GM12878 (cell line): ENCODE data around the gene PHLDB1.

Source experiments
- MEF2A ChIP-seq: IDR thresholded peaks from 2 replicates; pipeline ENCODE4 v1.6.1; 2011; ENCODE audit warnings: low read depth, mild to moderate bottlenecking, low read length, moderate library complexity; ENCODE audit not compliant: insufficient read depth
- MYC ChIP-seq: IDR thresholded peaks from 2 replicates; pipeline ENCODE4 v1.6.1; 2011; ENCODE audit warnings: mild to moderate bottlenecking, low read length, moderate library complexity, inconsistent platforms; ENCODE audit not compliant: insufficient read depth, insufficient replicate concordance, insufficient read length, severe bottlenecking
- TCF12 ChIP-seq: IDR thresholded peaks from 2 replicates; pipeline ENCODE4 v1.6.1; 2011; ENCODE audit warnings: low read depth, mild to moderate bottlenecking, low read length
- TF ChIP-seq, protein P1 (sequence below), 3 experiments: IDR thresholded peaks in 2 of 3; conservative IDR thresholded peaks in 1 of 3; 2 replicates each; pipeline ENCODE4 v1.5.1; 2011; ENCODE audit warnings: low read depth in 3 of 3, low read length in 3 of 3, mild to moderate bottlenecking in 3 of 3, control low read depth in 2 of 3, moderate library complexity in 2 of 3, inconsistent platforms in 1 of 3, mixed read lengths in 1 of 3; ENCODE audit not compliant: control insufficient read depth in 2 of 3, insufficient read depth in 1 of 3; ENCODE audit errors: extremely low read depth in 1 of 3
- TF ChIP-seq, protein P2 (sequence below): IDR thresholded peaks from 2 replicates; pipeline ENCODE4 v1.6.1; 2012; ENCODE audit warnings: low read depth, low read length, improper control_type of control experiment

DNA sequence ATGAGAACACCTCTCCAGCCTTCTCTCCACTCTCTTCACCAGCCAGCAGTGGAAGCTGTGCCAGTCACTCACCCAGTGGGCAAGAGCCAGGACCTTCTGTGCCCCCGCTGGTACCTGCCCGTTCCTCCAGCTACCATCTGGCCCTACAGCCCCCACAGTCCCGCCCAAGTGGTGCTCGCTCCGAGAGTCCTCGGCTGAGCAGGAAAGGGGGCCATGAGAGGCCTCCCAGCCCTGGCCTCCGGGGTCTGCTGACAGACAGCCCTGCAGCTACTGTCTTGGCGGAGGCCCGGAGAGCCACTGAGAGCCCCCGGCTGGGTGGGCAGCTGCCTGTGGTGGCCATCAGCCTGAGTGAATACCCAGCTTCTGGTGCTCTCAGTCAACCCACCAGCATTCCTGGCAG, 20.2 kb downstream of the PHLDB1 start:
- TF ChIP-seq MEF2A: no peak
- TF ChIP-seq, protein P1, sequence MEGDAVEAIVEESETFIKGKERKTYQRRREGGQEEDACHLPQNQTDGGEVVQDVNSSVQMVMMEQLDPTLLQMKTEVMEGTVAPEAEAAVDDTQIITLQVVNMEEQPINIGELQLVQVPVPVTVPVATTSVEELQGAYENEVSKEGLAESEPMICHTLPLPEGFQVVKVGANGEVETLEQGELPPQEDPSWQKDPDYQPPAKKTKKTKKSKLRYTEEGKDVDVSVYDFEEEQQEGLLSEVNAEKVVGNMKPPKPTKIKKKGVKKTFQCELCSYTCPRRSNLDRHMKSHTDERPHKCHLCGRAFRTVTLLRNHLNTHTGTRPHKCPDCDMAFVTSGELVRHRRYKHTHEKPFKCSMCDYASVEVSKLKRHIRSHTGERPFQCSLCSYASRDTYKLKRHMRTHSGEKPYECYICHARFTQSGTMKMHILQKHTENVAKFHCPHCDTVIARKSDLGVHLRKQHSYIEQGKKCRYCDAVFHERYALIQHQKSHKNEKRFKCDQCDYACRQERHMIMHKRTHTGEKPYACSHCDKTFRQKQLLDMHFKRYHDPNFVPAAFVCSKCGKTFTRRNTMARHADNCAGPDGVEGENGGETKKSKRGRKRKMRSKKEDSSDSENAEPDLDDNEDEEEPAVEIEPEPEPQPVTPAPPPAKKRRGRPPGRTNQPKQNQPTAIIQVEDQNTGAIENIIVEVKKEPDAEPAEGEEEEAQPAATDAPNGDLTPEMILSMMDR (IDR thresholded peaks at IDR 0.05 in 2 of 3, conservative IDR thresholded peaks at IDR 0.05 in 1 of 3; ENCODE audit: control insufficient read depth in 2 of 3, extremely low read depth in 1 of 3, insufficient read depth in 1 of 3, low read depth in 3 of 3, low read length in 3 of 3): no peak
- TF ChIP-seq, protein P2, sequence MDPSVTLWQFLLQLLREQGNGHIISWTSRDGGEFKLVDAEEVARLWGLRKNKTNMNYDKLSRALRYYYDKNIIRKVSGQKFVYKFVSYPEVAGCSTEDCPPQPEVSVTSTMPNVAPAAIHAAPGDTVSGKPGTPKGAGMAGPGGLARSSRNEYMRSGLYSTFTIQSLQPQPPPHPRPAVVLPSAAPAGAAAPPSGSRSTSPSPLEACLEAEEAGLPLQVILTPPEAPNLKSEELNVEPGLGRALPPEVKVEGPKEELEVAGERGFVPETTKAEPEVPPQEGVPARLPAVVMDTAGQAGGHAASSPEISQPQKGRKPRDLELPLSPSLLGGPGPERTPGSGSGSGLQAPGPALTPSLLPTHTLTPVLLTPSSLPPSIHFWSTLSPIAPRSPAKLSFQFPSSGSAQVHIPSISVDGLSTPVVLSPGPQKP: no peak
- no peak for TF ChIP-seq TCF12
- no peak for TF ChIP-seq MYC
